Measurements from ENCODE around the gene OVCH1.
A peak's percentile ranks its signal among the peaks of the same experiment; 100 is the strongest.
"Not testable (repeated sequence)": the region's sequence is repeated elsewhere in the genome, so short reads cannot be mapped to it uniquely, and the experiment has no call there.

Gene OVCH1

DNA sequence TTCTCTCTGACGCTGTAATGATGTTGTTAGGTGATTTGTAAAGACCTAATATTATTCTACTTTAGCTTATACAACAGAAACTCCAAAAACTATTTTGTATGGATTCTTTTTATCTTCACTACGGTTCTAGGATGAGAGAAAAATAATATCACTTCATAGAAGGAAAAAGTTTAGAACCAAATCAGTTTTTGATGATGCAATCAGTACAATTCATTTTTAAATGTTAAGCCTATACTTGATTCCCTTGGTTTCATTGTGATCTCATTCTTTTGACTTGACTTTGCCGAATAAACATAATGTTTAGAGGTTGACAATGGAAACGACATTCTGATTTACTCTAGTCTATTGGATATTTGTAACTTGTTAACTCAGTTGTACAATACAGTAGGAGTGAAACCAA is 91.9 kb downstream of the OVCH1 start:
- DNase-seq (ENCODE audit: low read depth in 2 of 2), result no peak

DNA sequence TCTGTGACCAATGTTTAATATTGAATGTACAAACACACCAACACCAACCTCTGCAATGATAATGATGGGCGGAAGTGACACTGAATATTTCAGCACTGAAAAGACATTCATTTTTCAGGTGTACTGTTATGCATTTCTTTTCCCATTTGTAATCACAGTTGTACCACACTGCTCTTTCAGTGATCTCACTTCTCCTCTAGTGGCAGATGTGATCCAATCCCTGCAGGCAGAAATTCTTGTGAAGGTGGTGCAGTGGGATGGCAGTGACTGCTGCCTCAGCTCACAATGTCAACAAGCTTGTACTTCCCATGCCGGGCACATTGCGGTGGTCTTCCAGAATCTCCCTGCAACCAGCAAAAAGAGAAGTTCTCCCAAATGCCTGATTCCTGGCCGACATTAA is 93.5 kb downstream of the OVCH1 start:
- DNase-seq (ENCODE audit: low read depth in 2 of 2), result no peak

DNA sequence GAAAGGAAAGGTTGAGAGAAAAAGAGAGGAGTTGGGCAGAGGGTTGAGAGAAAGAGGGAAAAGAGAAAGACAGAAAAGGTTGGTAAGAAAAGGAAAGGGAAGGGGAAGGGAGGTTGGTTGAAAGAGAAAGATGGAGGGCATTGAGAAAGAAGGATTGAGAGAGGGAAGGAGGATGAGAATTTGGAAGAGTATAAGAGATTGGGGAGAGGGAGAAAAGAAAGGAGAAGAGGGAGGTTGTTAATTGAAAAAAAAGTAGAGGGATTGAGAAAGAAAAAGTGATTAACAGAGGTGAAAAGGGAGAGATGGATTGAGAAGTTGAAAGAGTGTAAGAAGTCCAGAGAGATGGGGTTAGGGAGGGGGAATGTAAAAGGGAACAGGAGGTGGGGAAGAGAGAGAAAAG is 95.0 kb downstream of the OVCH1 start:
- no peak for DNase-seq (ENCODE audit: low read depth in 2 of 2)

DNA sequence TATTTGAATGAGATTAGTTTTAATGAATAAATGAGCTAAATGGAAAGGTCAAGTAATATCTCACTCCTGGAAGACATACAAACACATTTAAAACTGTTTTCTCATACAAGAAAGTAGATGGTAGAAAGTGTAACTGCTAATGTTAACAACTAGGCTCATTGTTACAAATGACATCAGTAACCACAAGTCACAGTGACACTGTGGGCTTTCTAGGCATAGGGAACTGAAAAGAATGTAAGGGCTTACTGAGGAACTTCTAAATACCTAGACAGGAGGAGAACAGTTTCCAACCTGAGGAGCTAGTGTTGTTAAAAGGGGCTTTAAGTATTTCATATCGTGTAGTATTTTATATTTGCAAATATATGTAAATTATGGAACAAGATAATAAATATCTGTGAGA is 99.0 kb downstream of the OVCH1 start:
- DNase-seq (ENCODE audit: low read depth in 2 of 2), result no peak

DNA sequence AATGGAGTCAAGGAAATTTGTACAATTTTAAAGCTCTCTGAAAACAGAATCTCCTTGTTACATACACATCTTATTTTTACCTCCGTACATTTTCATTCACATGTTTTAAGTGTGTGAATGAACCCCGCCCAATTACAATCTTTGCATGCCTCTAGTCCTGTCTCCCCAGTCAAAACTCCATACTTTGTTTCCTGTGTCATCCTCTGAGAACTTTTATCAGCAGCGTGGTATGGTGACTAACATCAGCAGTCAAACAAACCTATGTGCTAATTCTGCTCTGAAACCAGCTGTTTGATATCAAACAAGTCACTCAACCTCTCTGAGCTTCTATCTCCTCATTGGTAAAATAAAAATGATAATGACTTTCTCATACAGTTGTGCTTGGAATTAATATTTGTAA is 100.7 kb downstream of the OVCH1 start:
- no peak for DNase-seq (ENCODE audit: low read depth in 2 of 2)

DNA sequence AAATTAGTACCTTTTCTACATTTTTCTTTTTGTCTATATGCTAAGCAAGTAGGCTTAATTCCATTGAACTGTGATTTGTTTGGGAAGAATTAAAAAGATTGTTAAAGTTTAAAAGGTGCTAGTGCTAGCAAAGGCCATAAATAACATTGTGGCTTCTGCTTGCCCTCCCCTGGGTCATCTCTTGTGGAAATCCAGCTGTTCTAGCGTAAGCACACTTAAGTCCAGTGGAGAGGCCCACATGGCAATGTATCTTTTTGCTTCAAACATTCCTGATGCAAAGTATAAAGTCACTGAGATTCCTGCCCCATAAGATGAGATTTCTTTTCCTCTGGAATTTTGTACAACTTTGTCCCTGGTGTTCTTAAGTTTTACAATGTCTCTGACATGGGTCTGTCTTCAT is 102.1 kb downstream of the OVCH1 start:
- DNase-seq (ENCODE audit: low read depth in 2 of 2), result no peak

DNA sequence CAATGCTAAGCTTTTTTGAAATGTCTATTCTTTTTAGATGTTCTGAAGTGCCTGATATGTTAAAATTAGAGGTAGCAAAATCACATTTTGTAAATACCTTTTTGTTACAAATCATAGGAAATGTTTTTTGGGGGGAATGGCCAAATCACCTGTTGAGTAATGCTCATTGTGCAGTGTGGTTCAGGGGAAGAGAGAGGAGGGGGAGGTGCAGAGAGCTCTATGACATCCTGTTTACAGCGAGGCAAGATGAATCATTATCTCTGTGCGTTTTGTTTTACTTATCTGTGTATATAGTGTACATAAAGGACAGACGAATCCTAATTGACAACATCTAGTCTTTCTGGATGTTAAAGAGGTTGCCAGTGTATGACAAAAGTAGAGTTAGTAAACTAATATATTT is 107.1 kb downstream of the OVCH1 start:
- peak in 1 of 2 donors; percentile 28 for DNase-seq (ENCODE audit: low read depth in 2 of 2)

DNA sequence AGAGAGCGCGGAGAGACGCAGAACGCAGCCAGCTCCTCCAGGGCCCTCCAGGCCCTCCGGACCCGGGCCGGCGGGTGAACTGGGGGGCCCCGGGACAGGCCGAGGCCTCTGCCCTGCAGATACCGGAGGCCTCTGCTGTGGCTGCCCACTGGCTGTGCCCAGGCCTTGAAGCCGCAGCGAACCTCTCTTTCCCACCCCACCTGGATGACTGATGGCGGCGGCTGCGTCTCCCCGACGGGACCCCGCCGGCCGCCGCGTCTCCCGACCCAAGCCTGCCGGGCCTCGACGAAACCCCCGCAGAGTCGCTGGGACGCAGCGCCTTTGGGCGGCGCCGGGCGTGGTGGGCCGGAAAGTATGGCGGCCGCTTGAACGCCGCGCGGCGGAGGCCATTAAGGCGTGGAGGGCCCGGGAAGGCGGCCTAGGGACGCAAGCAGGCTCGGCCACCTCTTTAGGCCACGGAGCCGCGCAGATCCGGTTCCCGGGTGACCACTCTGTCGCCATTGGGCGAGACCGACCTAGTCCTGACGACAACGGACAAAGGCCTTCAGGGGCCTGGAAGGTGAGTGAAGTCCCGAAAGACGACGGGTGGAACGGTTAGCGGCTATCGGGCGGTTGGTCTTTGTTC is 108.1 kb downstream of the OVCH1 start:
- DNase-seq (ENCODE audit: low read depth in 2 of 2), result no peak

DNA sequence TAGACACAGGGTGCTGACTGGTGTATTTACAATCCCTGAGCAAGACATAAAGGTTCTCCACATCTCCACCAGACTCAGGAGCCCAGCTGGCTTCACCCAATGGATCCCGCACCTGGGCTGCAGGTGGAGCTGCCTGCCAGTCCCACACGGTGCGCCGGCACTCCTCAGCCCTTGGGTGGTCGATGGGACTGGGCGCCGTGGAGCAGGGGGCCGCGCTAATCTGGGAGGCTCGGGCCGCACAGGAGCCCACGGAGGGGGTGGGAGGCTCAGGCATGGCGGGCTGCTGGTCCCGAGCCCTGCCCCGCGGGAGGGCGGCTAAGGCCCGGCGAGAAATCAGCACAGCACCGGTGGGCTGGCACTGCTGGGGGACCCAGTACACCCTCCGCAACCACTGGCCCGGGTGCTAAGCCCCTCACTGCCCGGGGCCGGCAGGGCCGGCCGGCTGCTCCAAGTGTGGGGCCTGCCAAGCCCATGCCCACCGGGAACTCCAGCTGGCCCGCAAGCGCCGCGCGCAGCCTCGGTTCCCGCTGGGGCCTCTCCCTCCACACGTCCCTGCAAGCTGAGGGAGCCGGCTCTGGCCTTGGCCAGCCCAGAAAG is 111.3 kb downstream of the OVCH1 start:
- DNase-seq (ENCODE audit: low read depth in 2 of 2), result not testable (repeated sequence)

DNA sequence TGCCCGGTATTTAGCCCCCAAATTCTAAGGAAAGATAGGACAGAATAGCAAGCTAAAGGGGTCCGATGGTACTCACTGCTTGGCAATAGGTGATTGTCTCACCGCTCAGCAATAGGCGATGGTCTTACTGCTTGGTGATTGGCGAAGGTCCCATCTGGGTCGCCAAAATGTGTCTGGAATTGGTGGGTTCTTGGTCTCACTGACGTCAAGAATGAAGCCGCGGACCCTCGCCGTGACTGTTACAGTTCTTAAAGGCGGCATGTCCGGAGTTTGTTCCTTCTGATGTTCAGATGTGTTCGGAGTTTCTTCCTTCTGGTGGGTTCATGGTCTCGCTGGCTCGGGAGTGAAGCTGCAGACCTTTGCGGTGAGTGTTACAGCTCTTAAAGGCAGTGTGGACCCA is 112.3 kb downstream of the OVCH1 start:
- DNase-seq (ENCODE audit: low read depth in 2 of 2), result not testable (repeated sequence)

DNA sequence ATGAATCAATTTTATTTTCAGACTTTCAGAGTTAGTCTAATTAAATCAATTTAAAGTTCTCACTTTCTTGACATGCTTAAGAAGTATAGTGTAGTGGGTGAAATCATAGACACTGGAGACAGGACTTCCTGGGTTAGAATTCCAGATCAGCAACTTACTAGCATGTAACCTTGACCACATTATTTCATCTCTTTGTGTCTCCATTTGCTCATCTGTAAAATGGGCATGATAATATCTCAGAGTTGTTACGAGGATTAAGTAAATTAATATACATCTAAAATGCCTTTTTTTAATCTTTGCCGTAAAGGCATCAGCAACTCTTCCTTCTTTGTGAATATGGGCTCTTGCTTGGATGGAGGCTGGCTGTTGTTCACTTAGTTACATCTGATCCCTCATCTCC is 115.2 kb downstream of the OVCH1 start:
- no peak for DNase-seq (ENCODE audit: low read depth in 2 of 2)

DNA sequence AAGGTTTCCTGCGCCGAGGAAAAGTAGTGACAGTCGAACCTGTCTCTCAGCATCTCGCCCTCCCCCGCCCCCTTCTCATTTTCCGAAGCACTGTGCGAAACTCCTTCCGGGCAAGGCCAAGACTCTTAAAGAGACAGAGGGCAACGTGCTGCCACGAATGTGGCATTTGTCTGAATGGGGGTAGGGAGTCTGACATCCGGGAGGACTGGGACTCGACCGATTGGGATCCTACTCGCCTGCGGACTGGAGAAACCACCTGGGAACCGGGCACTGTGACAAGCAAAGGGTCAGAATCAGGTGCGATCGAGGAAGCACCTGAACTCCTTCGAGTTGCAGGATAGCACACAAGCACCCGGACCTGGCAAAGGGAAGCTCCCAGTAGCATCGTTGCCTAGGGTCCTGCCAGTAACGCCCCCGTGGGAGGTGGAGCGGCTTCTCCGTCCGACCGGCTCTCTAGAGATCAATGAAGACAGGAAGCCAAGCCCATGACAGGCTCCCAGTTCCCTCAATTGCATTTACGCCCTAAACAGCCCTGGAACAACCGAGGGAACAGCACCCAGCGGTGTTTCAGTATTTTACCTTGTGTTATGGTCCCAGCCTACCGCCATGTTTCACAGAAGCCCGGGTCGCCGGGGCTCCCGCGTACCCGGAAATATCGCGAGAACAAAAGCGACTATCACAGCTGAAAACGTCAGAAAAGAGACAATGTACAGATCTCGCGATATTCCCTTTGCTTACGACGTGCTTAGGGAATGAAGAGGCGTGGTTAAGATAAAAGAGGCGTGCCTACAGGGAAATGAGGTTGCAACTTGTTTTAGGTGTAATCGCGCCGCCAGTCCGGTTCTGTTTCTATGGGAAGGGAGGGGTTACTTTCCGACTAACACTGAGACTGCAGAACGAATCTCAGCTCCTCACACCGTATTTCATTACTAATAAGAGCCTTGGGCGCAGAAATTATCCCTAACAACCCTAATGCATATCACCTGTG is 116.7 kb downstream of the OVCH1 start, which contains the start of gene ERGIC2:
Gene ERGIC2, minus strand, starts transcription at position 637 of the 988 bp plus-strand sequence. CDS start 9,539 bp downstream, outside the sequence.
- peak; percentile 80 to 84 for DNase-seq (ENCODE audit: low read depth in 2 of 2)
